Type B pancreatic cell (in vitro differentiated cells): Measurements from ENCODE around the gene SLC6A9. TPM values are rescaled to one million over a fixed set of nuclear protein-coding genes. Genes with fewer than 3 reads are reported as not detected.

ENCODE experiments used
- DNase-seq: peaks from one replicate; pipeline ENCODE4 v3.0.0; 2021; ENCODE audit warnings: mixed read lengths; ENCODE audit not compliant: unreplicated experiment; ENCODE audit errors: extremely low spot score
- H3K27ac Mint-ChIP-seq: 2 replicates; pipeline ENCODE4 v1.8.0; 2021; ENCODE audit warnings: mild to moderate bottlenecking, mixed read lengths
- H3K27me3 Mint-ChIP-seq: 2 replicates; pipeline ENCODE4 v1.8.0; 2021; ENCODE audit warnings: mixed read lengths
- H3K36me3 Mint-ChIP-seq: 2 replicates; pipeline ENCODE4 v1.8.0; 2021; ENCODE audit warnings: mixed read lengths
- H3K4me1 Mint-ChIP-seq: one replicate; pipeline ENCODE4 v1.8.0; 2021; ENCODE audit warnings: mixed read lengths; ENCODE audit not compliant: unreplicated experiment
- H3K4me3 Mint-ChIP-seq: 2 replicates; pipeline ENCODE4 v1.8.0; 2021; ENCODE audit warnings: mild to moderate bottlenecking, mixed read lengths
- H3K9me3 Mint-ChIP-seq: 2 replicates; pipeline ENCODE4 v1.8.0; 2021; ENCODE audit warnings: mixed read lengths
- CTCF ChIP-seq: fragments of 200-600 bp; sonication (generic); conservative IDR thresholded peaks from 2 replicates; pipeline ENCODE4 v1.5.0; 2021; ENCODE audit warnings: antibody characterized with exemption, mild to moderate bottlenecking
- total RNA-seq: library from RNA; stranded (reverse); gene quantifications from 2 replicates; pipeline ENCODE4 v1.2.1, GENCODE V29; 2021; ENCODE audit warnings: low replicate concordance

SLC6A9 gene
- total RNA-seq, 1 donor from 2014 or later = 21.0 TPM

- DNase-seq = peak; percentile 74
- Mint-ChIP-seq H3K4me1 (peaks cover 48% of the 10 kb centered on the region), H3K36me3 (peaks cover 36% of the 10 kb centered on the region), H3K4me3 (peak overlapping the region; percentile 93), H3K27me3 (no peaks in the 10 kb centered on the region), H3K9me3 (no peaks in the 10 kb centered on the region), H3K27ac (peak overlapping the region; percentile 82)
- no peak for TF ChIP-seq CTCF
Measured at GRCh38 chr1:43979528-43980254, 51.6 kb downstream of the SLC6A9 start.

- Mint-ChIP-seq H3K27me3 (no peaks in the 10 kb centered on the region), H3K4me1 (peaks cover 50% of the 10 kb centered on the region), H3K4me3 (no peak overlapping the region), H3K9me3 (no peaks in the 10 kb centered on the region), H3K27ac (no peak overlapping the region), H3K36me3 (peaks cover 36% of the 10 kb centered on the region)
- TF ChIP-seq CTCF = no peak
- no peak for DNase-seq
Measured at GRCh38 chr1:43979261-43979527, 52.1 kb downstream of the SLC6A9 start.

- no peaks in the 10 kb centered on the region for H3K9me3 Mint-ChIP-seq
- H3K36me3 Mint-ChIP-seq = peaks cover 36% of the 10 kb centered on the region
- no peaks in the 10 kb centered on the region for H3K27me3 Mint-ChIP-seq
- peaks cover 55% of the 10 kb centered on the region for H3K4me1 Mint-ChIP-seq
- peak; percentile 76 for DNase-seq
- no peak for TF ChIP-seq CTCF
- peak within 1 kb of the TSS; percentile 95 for H3K4me3 Mint-ChIP-seq
- H3K27ac Mint-ChIP-seq = peak within 1 kb of the TSS; percentile 82
Measured at GRCh38 chr1:43978551-43979260, 52.6 kb downstream of the SLC6A9 start, which contains the start of gene B4GALT2. Gene B4GALT2 (plus strand): TSS chr1:43979210. CDS start chr1:43981161, 1,951 bp downstream.

GRCh38 chr1:43978264-43978550, 53.1 kb downstream of the SLC6A9 start:
- Mint-ChIP-seq H3K36me3 (peaks cover 32% of the 10 kb centered on the region), H3K27me3 (no peaks in the 10 kb centered on the region), H3K4me3 (peak overlapping the region; percentile 95), H3K4me1 (peaks cover 56% of the 10 kb centered on the region), H3K9me3 (no peaks in the 10 kb centered on the region), H3K27ac (peak overlapping the region; percentile 80)
- TF ChIP-seq CTCF = no peak
- no peak for DNase-seq

GRCh38 chr1:43977376-43978263, 53.6 kb downstream of the SLC6A9 start:
- no peak for DNase-seq
- Mint-ChIP-seq H3K4me3 (peak overlapping the region; percentile 95), H3K36me3 (peaks cover 30% of the 10 kb centered on the region), H3K27ac (peak overlapping the region; percentile 18), H3K27me3 (no peaks in the 10 kb centered on the region), H3K4me1 (peaks cover 50% of the 10 kb centered on the region), H3K9me3 (no peaks in the 10 kb centered on the region)
- TF ChIP-seq CTCF = no peak
